Measurements from ENCODE around the gene STXBP5. TPM values are rescaled to one million over a fixed set of nuclear protein-coding genes. Genes with fewer than 3 reads are reported as not detected.

Gene STXBP5
- total RNA-seq, 2 donors from 2014 or later = 22.2 to 27.3 TPM

- ATAC-seq (ENCODE audit: insufficient number of reproducible peaks, low FRiP score, low read depth) = no peak
- Histone ChIP-seq H3K4me3 (no peak overlapping the region), H3K9me3 (no peaks in the 10 kb centered on the region), H3K27me3 (replicated peaks; ENCODE audit: insufficient read depth) (no peaks in the 10 kb centered on the region), H3K36me3 (no peaks in the 10 kb centered on the region), H3K27ac (no peak overlapping the region), H3K4me1 (ENCODE audit: control insufficient read depth in 1 of 2, low read depth in 2 of 2) (peaks cover 0 to 5% of the 10 kb centered on the region in 2 donors)
- no peak for DNase-seq (ENCODE audit: low spot score)
- TF ChIP-seq CTCF (IDR thresholded peaks at IDR 0.05) = no peak
Measured at GRCh38 chr6:147437615-147438014, 233.4 kb downstream of the STXBP5 start.

DNA sequence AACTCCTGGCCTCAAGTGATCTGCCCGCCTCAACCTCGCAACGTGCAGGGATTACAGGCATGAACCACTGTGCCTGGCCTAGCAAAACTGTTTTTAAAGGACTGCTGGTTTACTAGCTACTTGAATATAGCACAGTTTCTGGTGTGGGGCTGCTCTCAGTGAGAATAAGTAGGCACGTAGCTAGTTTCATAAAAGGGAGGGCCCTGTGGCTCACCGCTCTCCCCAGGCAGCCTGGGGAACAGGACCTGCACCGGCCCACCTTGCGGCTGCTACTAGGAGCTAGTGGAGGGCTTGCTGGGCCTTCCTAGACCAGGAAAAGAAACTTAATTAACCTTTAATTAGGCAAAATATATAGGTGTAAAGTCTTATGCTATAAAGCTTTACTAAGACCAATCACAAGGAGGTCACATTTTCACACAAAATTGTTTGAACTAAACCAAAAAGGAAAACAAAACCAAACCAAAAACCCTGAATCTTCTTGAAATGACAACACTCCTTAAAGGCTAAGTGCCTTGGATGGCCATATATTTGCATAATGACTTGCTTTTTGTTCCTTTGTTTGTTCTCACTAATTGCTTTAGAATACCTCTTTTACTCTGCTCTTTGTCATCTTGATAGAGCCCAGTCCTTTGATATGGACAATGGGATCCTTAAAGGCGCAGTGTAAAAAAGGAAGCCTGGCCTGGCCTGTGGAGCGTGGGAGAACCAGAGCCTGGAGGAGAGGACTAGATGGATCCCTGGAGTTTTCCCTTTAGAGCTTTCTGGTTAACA is 234.7 kb downstream of the STXBP5 start:
- DNase-seq (ENCODE audit: low spot score) (no peak), ATAC-seq (ENCODE audit: insufficient number of reproducible peaks, low FRiP score, low read depth) (no peak)
- Histone ChIP-seq H3K9me3 (no peaks in the 10 kb centered on the region), H3K27me3 (replicated peaks; ENCODE audit: insufficient read depth) (no peaks in the 10 kb centered on the region), H3K36me3 (no peaks in the 10 kb centered on the region), H3K4me1 (ENCODE audit: control insufficient read depth in 1 of 2, low read depth in 2 of 2) (peaks cover 0 to 5% of the 10 kb centered on the region in 2 donors), H3K4me3 (no peak overlapping the region), H3K27ac (no peak overlapping the region)
- TF ChIP-seq CTCF (IDR thresholded peaks at IDR 0.05) = no peak
